A549 (cell line): ENCODE results near the gene CENPM.

Experiments used
- CBX8 ChIP-seq: fragments of 200-600 bp; sonication (generic); IDR thresholded peaks from 2 replicates; pipeline ENCODE4 v1.6.1; 2016
- CTCF ChIP-seq: fragments of >200 bp; sonication (Bioruptor Twin); formaldehyde crosslinking; IDR thresholded peaks from 3 replicates; pipeline ENCODE4 v1.5.1; 2016
- E2F6 ChIP-seq: IDR thresholded peaks from 2 replicates; pipeline ENCODE4 v1.6.1; 2012; ENCODE audit warnings: low read depth, borderline replicate concordance
- ESRRA ChIP-seq: fragments of 150-350 bp; IDR thresholded peaks from 2 replicates; pipeline ENCODE4 v1.6.1; 2014; ENCODE audit warnings: mild to moderate bottlenecking, low read length, borderline replicate concordance
- FOXS1 ChIP-seq: fragments of 250-450 bp; sonication (Bioruptor Pico); IDR thresholded peaks from 2 replicates; pipeline ENCODE4 v1.5.0; 2020; ENCODE audit warnings: mild to moderate bottlenecking, moderate library complexity
- KDM5A ChIP-seq: fragments of 200-600 bp; sonication (generic); IDR thresholded peaks from 2 replicates; pipeline ENCODE4 v1.6.1; 2016; ENCODE audit warnings: antibody characterized with exemption, mild to moderate bottlenecking
- MAFK ChIP-seq: fragments of 450-650 bp; IDR thresholded peaks from 2 replicates; pipeline ENCODE4 v1.6.1; 2014; ENCODE audit not compliant: partially characterized antibody
- NR3C1 ChIP-seq: fragments of >200 bp; sonication (Bioruptor Twin); formaldehyde crosslinking; IDR thresholded peaks from 3 replicates; pipeline ENCODE4 v1.6.1; 2017
- REST ChIP-seq: fragments of 200-600 bp; sonication (generic); IDR thresholded peaks from 2 replicates; pipeline ENCODE4 v1.6.1; 2016; ENCODE audit warnings: antibody characterized with exemption, mild to moderate bottlenecking, moderate library complexity
- USF2 ChIP-seq: fragments of 450-650 bp; IDR thresholded peaks from 2 replicates; pipeline ENCODE4 v1.6.1; 2014; ENCODE audit warnings: antibody characterized with exemption
- ZC3H11A ChIP-seq: fragments of 450-650 bp; IDR thresholded peaks from 2 replicates; pipeline ENCODE4 v1.6.1; 2014; ENCODE audit warnings: antibody characterized with exemption, mild to moderate bottlenecking

- TF ChIP-seq CTCF: no peak
- TF ChIP-seq KDM5A: no peak
- TF ChIP-seq FOXS1 (CRISPR knock-in tag): no peak
- TF ChIP-seq ESRRA: no peak
- TF ChIP-seq NR3C1: no peak
- TF ChIP-seq E2F6: no peak
- TF ChIP-seq REST: no peak
- no peak for TF ChIP-seq CBX8
- TF ChIP-seq USF2: no peak
- no peak for TF ChIP-seq ZC3H11A
- TF ChIP-seq MAFK: no peak
Observed at GRCh38 chr22:41922940-41923594, 23.9 kb downstream of the CENPM start.
